ENCODE measurements around the gene SLC17A7.

Gene SLC17A7

DNA sequence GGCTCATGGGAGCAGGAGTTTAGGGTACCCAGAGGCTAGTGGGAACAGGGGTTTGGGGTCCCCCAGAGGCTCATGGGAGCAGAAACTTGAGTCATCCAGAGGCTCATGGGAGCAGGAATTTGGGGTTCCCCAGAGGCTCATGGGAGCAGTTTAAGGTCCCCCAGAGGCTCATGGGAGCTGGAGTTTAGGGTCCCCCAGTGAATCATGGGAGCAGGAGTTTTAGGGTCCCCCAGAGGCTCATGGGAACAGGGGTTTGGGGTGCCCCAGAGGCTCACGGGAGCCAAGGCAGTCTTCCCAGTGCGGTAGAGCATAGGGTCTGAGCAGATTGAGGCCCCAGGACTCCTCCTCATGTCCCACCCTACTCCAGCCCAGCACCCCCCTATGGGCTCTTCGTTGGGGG, 24.0 kb upstream of the SLC17A7 start:
- Histone ChIP-seq H3K4ac (ENCODE audit: low read depth, low read length) (no peak overlapping the region), H2BK5ac (ENCODE audit: low read depth, low read length, poor library complexity) (no peak overlapping the region), H3K4me3 (ENCODE audit: low read depth, low read length) (no peak overlapping the region), H3K9ac (ENCODE audit: low read length) (no peak overlapping the region), H3K27ac (ENCODE audit: low read depth, low read length) (no peak overlapping the region), H3K14ac (ENCODE audit: low read length) (no peak overlapping the region), H3K4me2 (ENCODE audit: low read length) (no peak overlapping the region), H2BK120ac (ENCODE audit: insufficient read depth, low read length, poor library complexity) (no peak overlapping the region), H3K4me1 (ENCODE audit: control insufficient read depth in 1 of 2, insufficient read depth in 2 of 2, low read length in 2 of 2) (no peaks in the 10 kb centered on the region), H3K36me3 (ENCODE audit: control insufficient read depth in 1 of 2, insufficient read depth in 2 of 2, low read length in 2 of 2) (peaks cover 40 to 57% of the 10 kb centered on the region in 2 experiments), H3K27me3 (ENCODE audit: insufficient read depth, low read length) (no peaks in the 10 kb centered on the region), H3K79me1 (ENCODE audit: low read length) (no peaks in the 10 kb centered on the region), H3K23ac (ENCODE audit: low read length) (no peak overlapping the region), H4K8ac (ENCODE audit: low read depth, low read length) (no peak overlapping the region), H3K79me2 (ENCODE audit: control insufficient read depth, insufficient read depth, low read length, poor library complexity) (no peaks in the 10 kb centered on the region), H3K18ac (ENCODE audit: low read length) (no peak overlapping the region), H4K91ac (ENCODE audit: low read depth, low read length) (no peak overlapping the region), H4K12ac (ENCODE audit: low read depth, low read length) (no peak overlapping the region), H2BK12ac (ENCODE audit: low read length) (no peak overlapping the region), H2AK5ac (ENCODE audit: low read length) (no peak overlapping the region), H3K9me3 (ENCODE audit: insufficient read depth, low read depth, low read length) (no peaks in the 10 kb centered on the region), H2AFZ (ENCODE audit: insufficient read depth, low read length, poor library complexity) (no peak overlapping the region)
- no peak for DNase-seq
- WGBS (ENCODE audit: extremely low coverage, insufficient coverage, insufficient read length) = no CpG with 5 or more reads among the region's 3 CpGs

DNA sequence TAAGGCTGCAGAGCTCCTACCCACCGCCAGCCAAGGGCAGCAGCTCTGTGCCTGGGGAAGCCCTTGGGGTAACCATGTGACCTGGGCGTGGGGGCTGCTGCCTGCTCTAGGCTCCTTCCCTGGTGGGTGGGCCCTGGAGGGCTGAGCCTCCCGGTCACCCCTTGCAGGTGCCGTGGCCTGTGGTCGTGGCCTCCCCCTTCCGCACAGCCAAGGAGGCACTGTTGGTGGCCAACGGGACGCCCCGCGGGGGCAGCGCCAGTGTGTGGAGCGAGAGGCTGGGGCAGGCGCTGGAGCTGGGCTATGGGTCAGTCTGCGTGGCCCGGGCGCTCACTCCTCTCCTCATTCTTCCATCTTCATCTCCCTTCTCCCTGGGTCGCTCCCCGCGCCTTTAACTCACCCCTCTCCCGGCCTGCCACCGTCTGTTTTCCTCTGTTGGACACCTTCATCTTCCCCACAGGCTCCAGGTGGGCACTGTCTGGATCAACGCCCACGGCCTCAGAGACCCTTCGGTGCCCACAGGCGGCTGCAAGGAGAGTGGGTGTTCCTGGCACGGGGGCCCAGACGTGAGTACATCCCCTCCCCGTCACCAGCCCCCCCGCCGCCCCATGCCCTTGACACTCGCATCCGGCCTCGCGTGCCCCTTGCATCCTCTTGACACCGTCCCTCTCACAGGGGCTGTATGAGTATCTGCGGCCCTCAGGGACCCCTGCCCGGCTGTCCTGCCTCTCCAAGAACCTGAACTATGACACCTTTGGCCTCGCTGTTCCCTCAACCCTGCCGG, 22.8 kb upstream of the SLC17A7 start:
- Histone ChIP-seq H3K23ac (ENCODE audit: low read length) (no peak overlapping the region), H3K27ac (ENCODE audit: low read depth, low read length) (no peak overlapping the region), H3K14ac (ENCODE audit: low read length) (no peak overlapping the region), H2AFZ (ENCODE audit: insufficient read depth, low read length, poor library complexity) (no peak overlapping the region), H3K27me3 (ENCODE audit: insufficient read depth, low read length) (no peaks in the 10 kb centered on the region), H3K79me2 (ENCODE audit: control insufficient read depth, insufficient read depth, low read length, poor library complexity) (no peaks in the 10 kb centered on the region), H3K4me1 (ENCODE audit: control insufficient read depth in 1 of 2, insufficient read depth in 2 of 2, low read length in 2 of 2) (no peaks in the 10 kb centered on the region), H3K36me3 (ENCODE audit: control insufficient read depth in 1 of 2, insufficient read depth in 2 of 2, low read length in 2 of 2) (peaks cover 34 to 53% of the 10 kb centered on the region in 2 experiments), H2BK12ac (ENCODE audit: low read length) (no peak overlapping the region), H3K4me3 (ENCODE audit: low read depth, low read length) (no peak overlapping the region), H4K8ac (ENCODE audit: low read depth, low read length) (no peak overlapping the region), H3K4ac (ENCODE audit: low read depth, low read length) (no peak overlapping the region), H3K9me3 (ENCODE audit: insufficient read depth, low read depth, low read length) (no peaks in the 10 kb centered on the region), H4K12ac (ENCODE audit: low read depth, low read length) (no peak overlapping the region), H2BK120ac (ENCODE audit: insufficient read depth, low read length, poor library complexity) (no peak overlapping the region), H4K91ac (ENCODE audit: low read depth, low read length) (no peak overlapping the region), H3K18ac (ENCODE audit: low read length) (no peak overlapping the region), H3K79me1 (ENCODE audit: low read length) (no peaks in the 10 kb centered on the region), H2BK5ac (ENCODE audit: low read depth, low read length, poor library complexity) (no peak overlapping the region), H3K4me2 (ENCODE audit: low read length) (no peak overlapping the region), H3K9ac (ENCODE audit: low read length) (no peak overlapping the region), H2AK5ac (ENCODE audit: low read length) (no peak overlapping the region)
- WGBS (ENCODE audit: extremely low coverage, insufficient coverage, insufficient read length) = no CpG with 5 or more reads among the region's 39 CpGs
- no peak for DNase-seq

DNA sequence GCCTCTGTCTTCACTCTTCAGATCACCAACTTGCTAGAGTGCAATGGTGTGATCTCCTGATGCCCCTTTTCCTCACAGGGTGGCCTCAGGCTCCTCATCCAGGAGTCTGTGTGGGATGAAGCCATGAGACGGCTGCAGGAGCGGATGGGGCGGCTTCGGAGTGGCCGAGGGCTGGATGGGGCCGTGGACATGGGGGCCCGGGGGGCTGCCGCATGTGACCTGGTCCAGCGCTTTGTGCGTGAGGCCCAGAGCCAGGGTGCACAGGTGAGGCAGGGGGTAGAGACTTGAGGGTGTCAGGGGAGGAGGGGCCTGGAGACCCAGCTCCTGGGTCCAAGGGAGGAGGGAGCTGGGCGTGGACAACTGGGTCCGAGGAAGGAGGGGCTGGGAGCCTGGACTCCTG, 21.2 kb upstream of the SLC17A7 start:
- Histone ChIP-seq H2AFZ (ENCODE audit: insufficient read depth, low read length, poor library complexity) (no peak overlapping the region), H3K36me3 (ENCODE audit: control insufficient read depth in 1 of 2, insufficient read depth in 2 of 2, low read length in 2 of 2) (peaks cover 29 to 48% of the 10 kb centered on the region in 2 experiments), H2BK120ac (ENCODE audit: insufficient read depth, low read length, poor library complexity) (no peak overlapping the region), H3K14ac (ENCODE audit: low read length) (no peak overlapping the region), H3K4ac (ENCODE audit: low read depth, low read length) (no peak overlapping the region), H3K79me2 (ENCODE audit: control insufficient read depth, insufficient read depth, low read length, poor library complexity) (no peaks in the 10 kb centered on the region), H3K18ac (ENCODE audit: low read length) (no peak overlapping the region), H4K8ac (ENCODE audit: low read depth, low read length) (no peak overlapping the region), H3K27me3 (ENCODE audit: insufficient read depth, low read length) (no peaks in the 10 kb centered on the region), H4K12ac (ENCODE audit: low read depth, low read length) (no peak overlapping the region), H3K79me1 (ENCODE audit: low read length) (no peaks in the 10 kb centered on the region), H2BK12ac (ENCODE audit: low read length) (no peak overlapping the region), H3K9ac (ENCODE audit: low read length) (no peak overlapping the region), H3K9me3 (ENCODE audit: insufficient read depth, low read depth, low read length) (no peaks in the 10 kb centered on the region), H3K4me2 (ENCODE audit: low read length) (no peak overlapping the region), H4K91ac (ENCODE audit: low read depth, low read length) (no peak overlapping the region), H3K4me1 (ENCODE audit: control insufficient read depth in 1 of 2, insufficient read depth in 2 of 2, low read length in 2 of 2) (peaks cover 0 to 7% of the 10 kb centered on the region in 2 experiments), H2BK5ac (ENCODE audit: low read depth, low read length, poor library complexity) (no peak overlapping the region), H3K27ac (ENCODE audit: low read depth, low read length) (no peak overlapping the region), H3K4me3 (ENCODE audit: low read depth, low read length) (no peak overlapping the region), H2AK5ac (ENCODE audit: low read length) (no peak overlapping the region), H3K23ac (ENCODE audit: low read length) (no peak overlapping the region)
- no peak for DNase-seq
- WGBS (ENCODE audit: extremely low coverage, insufficient coverage, insufficient read length) = no CpG with 5 or more reads among the region's 12 CpGs

DNA sequence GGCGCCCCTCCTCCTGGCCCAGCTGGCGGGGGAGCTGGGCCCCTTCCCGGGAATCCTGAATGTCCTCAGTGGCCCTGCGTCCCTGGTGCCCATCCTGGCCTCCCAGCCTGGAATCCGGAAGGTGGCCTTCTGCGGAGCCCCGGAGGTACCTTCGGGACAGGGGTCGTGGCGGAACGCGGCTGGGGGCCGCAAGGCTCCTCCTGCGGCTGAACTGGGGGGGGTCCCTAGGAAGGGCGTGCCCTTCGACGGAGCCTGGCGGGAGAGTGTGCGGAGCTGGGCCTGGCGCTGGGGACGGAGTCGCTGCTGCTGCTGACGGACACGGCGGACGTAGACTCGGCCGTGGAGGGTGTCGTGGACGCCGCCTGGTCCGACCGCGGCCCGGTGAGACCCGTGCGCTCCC, 20.3 kb upstream of the SLC17A7 start:
- Histone ChIP-seq H3K27me3 (ENCODE audit: insufficient read depth, low read length) (no peaks in the 10 kb centered on the region), H4K8ac (ENCODE audit: low read depth, low read length) (no peak overlapping the region), H3K9ac (ENCODE audit: low read length) (no peak overlapping the region), H3K27ac (ENCODE audit: low read depth, low read length) (no peak overlapping the region), H2BK5ac (ENCODE audit: low read depth, low read length, poor library complexity) (no peak overlapping the region), H2BK12ac (ENCODE audit: low read length) (no peak overlapping the region), H2AFZ (ENCODE audit: insufficient read depth, low read length, poor library complexity) (no peak overlapping the region), H3K4me1 (ENCODE audit: control insufficient read depth in 1 of 2, insufficient read depth in 2 of 2, low read length in 2 of 2) (peaks cover 0 to 7% of the 10 kb centered on the region in 2 experiments), H2BK120ac (ENCODE audit: insufficient read depth, low read length, poor library complexity) (no peak overlapping the region), H4K91ac (ENCODE audit: low read depth, low read length) (no peak overlapping the region), H3K4ac (ENCODE audit: low read depth, low read length) (no peak overlapping the region), H3K79me2 (ENCODE audit: control insufficient read depth, insufficient read depth, low read length, poor library complexity) (no peaks in the 10 kb centered on the region), H3K23ac (ENCODE audit: low read length) (no peak overlapping the region), H3K9me3 (ENCODE audit: insufficient read depth, low read depth, low read length) (no peaks in the 10 kb centered on the region), H4K12ac (ENCODE audit: low read depth, low read length) (no peak overlapping the region), H3K79me1 (ENCODE audit: low read length) (no peaks in the 10 kb centered on the region), H3K18ac (ENCODE audit: low read length) (no peak overlapping the region), H3K4me2 (ENCODE audit: low read length) (no peak overlapping the region), H3K14ac (ENCODE audit: low read length) (no peak overlapping the region), H3K36me3 (ENCODE audit: control insufficient read depth in 1 of 2, insufficient read depth in 2 of 2, low read length in 2 of 2) (peaks cover 29 to 43% of the 10 kb centered on the region in 2 experiments), H3K4me3 (ENCODE audit: low read depth, low read length) (no peak overlapping the region), H2AK5ac (ENCODE audit: low read length) (no peak overlapping the region)
- WGBS (ENCODE audit: extremely low coverage, insufficient coverage, insufficient read length) = no CpG with 5 or more reads among the region's 37 CpGs
- DNase-seq = no peak

Data from trophoblast cell (in vitro differentiated cells and primary cell).